Transverse colon (tissue), 4 donors: ENCODE measurements around the gene TTC4. TPM values are rescaled to one million over a fixed set of nuclear protein-coding genes. Genes with fewer than 3 reads are reported as not detected.

Experiments
- DNase-seq: peaks from one replicate; pipeline ENCODE4 v3.0.0-alpha.2; 2019
- H3K27ac ChIP-seq, 4 donors: fragments of 200-600 bp; sonication (generic); 2 replicates each; pipeline ENCODE4 v1.5.1; 2016 to 2018; ENCODE audit warnings: inconsistent platforms in 4 of 4
- H3K27me3 ChIP-seq: fragments of 200-600 bp; sonication (generic); 2 replicates; pipeline ENCODE4 v1.5.1; 2017; ENCODE audit warnings: inconsistent platforms
- H3K36me3 ChIP-seq, 4 donors: fragments of 200-600 bp; sonication (generic); 2 replicates each; pipeline ENCODE4 v1.5.1; 2017 to 2019; ENCODE audit warnings: inconsistent platforms in 4 of 4
- H3K4me1 ChIP-seq, 4 donors: fragments of 200-600 bp; sonication (generic); 2 replicates each; pipeline ENCODE4 v1.5.1; 2017 to 2020; ENCODE audit warnings: inconsistent platforms in 4 of 4
- H3K4me3 ChIP-seq, 4 donors: fragments of 200-600 bp; sonication (generic); 1 replicate in 1 of 4; 2 replicates in 3 of 4; pipeline versions ENCODE4 v1.5.1 to v1.6.1; 2017 to 2019; ENCODE audit warnings: inconsistent platforms in 4 of 4
- H3K9me3 ChIP-seq, 2 donors: fragments of 200-600 bp; sonication (generic); 2 replicates each; pipeline ENCODE4 v1.5.1; 2017 to 2019; ENCODE audit warnings: inconsistent platforms in 2 of 2
- CTCF ChIP-seq, 5 experiments: fragments of 200-600 bp in 3 of 5; fragments of 450-650 bp in 2 of 5; sonication (generic) in 3 of 5; IDR thresholded peaks; 1 replicate in 2 of 5; 2 replicates in 3 of 5; pipeline ENCODE4 v1.5.1; 2016 to 2017; ENCODE audit warnings: antibody characterized with exemption in 5 of 5, inconsistent platforms in 3 of 5, mild to moderate bottlenecking in 2 of 5, moderate library complexity in 1 of 5
- EP300 ChIP-seq: sonication (generic); formaldehyde crosslinking; IDR thresholded peaks from one replicate; pipeline ENCODE4 v1.6.1; 2017; ENCODE audit warnings: antibody characterized with exemption, low read depth
- POLR2A ChIP-seq: fragments of 450-650 bp; IDR thresholded peaks from one replicate; pipeline ENCODE4 v1.6.1; 2016; ENCODE audit warnings: antibody characterized with exemption, mild to moderate bottlenecking, moderate library complexity
- POLR2AphosphoS5 ChIP-seq, 3 donors: sonication (generic); formaldehyde crosslinking; IDR thresholded peaks; one replicate each; pipeline ENCODE4 v1.6.1; 2016; ENCODE audit warnings: antibody characterized with exemption in 3 of 3
- WGBS, 2 donors: methylation state at CpG; one replicate each; pipeline ENCODE4 v1.1.5; 2018; ENCODE audit warnings: low coverage in 1 of 2; 5-methylcytosine and 5-hydroxymethylcytosine counted together
- in situ Hi-C, 4 donors: fragments of 200-750 bp; cut with MboI; loops; one replicate each; pipeline versions ENCODE4 v1.15.0 to v1.15.1; 2017; ENCODE audit warnings: low sequenced_read_pairs in 3 of 4, low pct_ligation_motif_present in 1 of 4, low pct_unique_long_range_greater_than_20kb in 1 of 4
- intact Hi-C: fragments of 100-400 bp; cut with DNase I; formaldehyde crosslinking; loops from one replicate; pipeline ENCODE4 v1.15.1; 2023; ENCODE audit warnings: low total_unique reads
- total RNA-seq, 4 donors: library from RNA; depleted of rRNA; stranded (reverse); fragments of >200 nt; gene quantifications; one replicate each; pipeline ENCODE4 v1.1.0, GENCODE V29; 2016

The TTC4 gene
- total RNA-seq, 4 donors from 2014 or later = 1.8 to 33.7 (median 15.2) TPM

- no peak overlapping the region for H3K27ac ChIP-seq
- no peaks in the 10 kb centered on the region for H3K9me3 ChIP-seq
- peaks cover 0 to 45% (median 20%) of the 10 kb centered on the region in 4 donors for H3K36me3 ChIP-seq
- no peak overlapping the region for H3K4me3 ChIP-seq
- TF ChIP-seq POLR2AphosphoS5 (IDR thresholded peaks at IDR 0.05) (no peak), POLR2A (no peak), EP300 (no peak), CTCF (IDR thresholded peaks at IDR 0.05) (no peak)
- no peaks in the 10 kb centered on the region for H3K4me1 ChIP-seq
- in situ Hi-C loops = no loop called here
- H3K27me3 ChIP-seq = no peaks in the 10 kb centered on the region
- DNase-seq = no peak
- intact Hi-C loops = no loop called here
- 90% methylated on average over 4 of the region's 4 CpGs; no CpG with 5 or more reads in 1 of the 2 donors for WGBS, 2 donors
Measured at GRCh38 chr1:54741531-54741930, 25.9 kb downstream of the TTC4 start.

DNA sequence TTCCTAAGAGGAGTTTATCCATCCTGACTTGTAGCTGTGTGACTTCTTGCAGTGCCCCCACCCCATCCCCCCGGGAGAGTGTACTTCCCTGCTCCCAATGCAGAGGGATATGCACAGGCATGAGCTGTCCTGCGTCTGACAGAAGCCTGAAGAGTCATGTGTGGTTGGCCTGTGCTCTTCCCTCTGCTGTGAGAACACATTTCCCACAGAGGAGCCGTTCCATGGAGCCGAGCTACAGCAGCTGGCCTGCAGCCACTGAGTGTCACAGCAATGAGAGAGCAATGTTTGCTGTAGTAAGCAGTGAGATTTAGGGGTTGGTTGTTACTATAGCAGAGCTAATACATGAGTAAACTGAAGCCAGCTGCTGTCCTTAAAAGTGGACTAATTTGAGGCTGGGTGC lies 26.6 kb downstream of the TTC4 start:
- TF ChIP-seq POLR2A (no peak), EP300 (no peak)
- 61% methylated on average over 4 of the region's 4 CpGs; no CpG with 5 or more reads in 1 of the 2 donors for WGBS, 2 donors
- DNase-seq = no peak
- H3K36me3 ChIP-seq = peaks cover 0 to 44% (median 16%) of the 10 kb centered on the region in 4 donors
- no peaks in the 10 kb centered on the region for H3K4me1 ChIP-seq
- intact Hi-C loops (no loop called here), in situ Hi-C loops (no loop called here)
- H3K27me3 ChIP-seq = no peaks in the 10 kb centered on the region
- H3K9me3 ChIP-seq = no peaks in the 10 kb centered on the region
- no peak overlapping the region for H3K27ac ChIP-seq
- no peak overlapping the region for H3K4me3 ChIP-seq

DNA sequence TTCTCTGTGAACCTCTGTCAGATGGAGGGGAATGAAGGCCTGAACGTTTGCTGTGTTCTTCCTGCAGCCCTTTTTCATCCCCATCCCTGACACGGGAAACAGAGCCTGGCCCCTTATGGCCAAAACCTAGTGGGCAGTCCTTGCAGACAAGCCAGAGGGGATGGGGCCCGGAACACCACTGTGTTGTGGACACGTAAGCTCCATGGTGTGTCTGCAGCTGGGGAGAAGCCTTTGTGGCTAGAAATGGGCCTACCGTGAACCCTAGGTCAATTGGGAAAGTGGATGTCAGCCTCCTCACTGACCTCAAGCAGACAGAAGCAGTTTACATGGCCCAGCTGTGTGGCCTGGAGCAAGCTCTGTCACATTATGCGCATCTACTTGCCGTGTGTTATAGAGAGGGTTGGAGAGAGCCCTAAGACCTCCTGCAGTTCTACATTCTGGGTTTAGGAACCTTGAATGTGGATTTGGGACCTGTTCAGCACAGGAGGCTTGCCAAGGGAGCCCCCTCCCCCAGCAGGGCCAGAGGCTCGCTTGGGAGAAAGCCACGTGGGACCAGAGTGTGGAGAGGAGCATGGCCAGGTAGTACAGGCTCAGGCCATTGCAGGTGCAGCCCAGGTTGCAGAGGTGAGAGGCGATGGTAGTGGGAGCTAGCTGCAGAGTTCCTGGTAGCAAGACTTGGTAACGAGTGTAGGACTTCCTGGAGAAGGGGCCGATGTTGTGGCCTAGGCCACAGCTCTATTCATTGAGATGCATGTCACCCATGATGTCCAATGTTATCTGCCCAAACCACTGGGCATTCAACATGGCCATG lies 28.0 kb downstream of the TTC4 start:
- TF ChIP-seq CTCF (IDR thresholded peaks at IDR 0.05) = no peak
- TF ChIP-seq POLR2AphosphoS5 (IDR thresholded peaks at IDR 0.05) = no peak
- TF ChIP-seq POLR2A = no peak
- TF ChIP-seq EP300 = no peak
- in situ Hi-C loops = no loop called here
- Histone ChIP-seq H3K36me3 (peaks cover 0 to 30% (median 11%) of the 10 kb centered on the region in 4 donors), H3K27ac (no peak overlapping the region), H3K9me3 (no peaks in the 10 kb centered on the region), H3K4me3 (no peak overlapping the region), H3K27me3 (no peaks in the 10 kb centered on the region), H3K4me1 (no peaks in the 10 kb centered on the region)
- intact Hi-C loops = no loop called here
- WGBS, 2 donors = 76% methylated on average over 12 of the region's 12 CpGs; no CpG with 5 or more reads in 1 of the 2 donors
- DNase-seq = no peak

DNA sequence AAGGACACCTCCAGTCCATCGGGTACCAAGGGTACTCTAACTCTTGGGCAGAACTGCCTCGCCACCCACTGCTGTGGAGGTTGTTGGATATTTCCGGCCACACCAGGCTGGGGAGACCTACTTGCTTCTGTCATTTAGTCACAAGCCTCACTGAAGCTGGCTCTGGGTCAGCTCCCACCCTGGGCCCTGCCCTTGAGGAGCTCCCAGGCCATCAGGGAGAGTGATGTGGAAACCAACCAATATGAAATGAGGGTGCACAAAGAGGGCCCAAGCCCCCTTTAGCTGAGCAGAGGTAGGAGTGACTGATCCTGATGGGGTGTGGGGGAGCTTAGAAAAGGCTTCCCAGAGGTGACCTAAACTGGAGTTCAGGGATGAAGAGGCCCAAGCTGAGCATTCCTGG lies 29.0 kb downstream of the TTC4 start:
- 100% methylated on average over 3 of the region's 3 CpGs; no CpG with 5 or more reads in 1 of the 2 donors for WGBS, 2 donors
- DNase-seq = no peak
- Histone ChIP-seq H3K36me3 (peaks cover 0 to 20% (median 7%) of the 10 kb centered on the region in 4 donors), H3K27me3 (no peaks in the 10 kb centered on the region), H3K4me3 (no peak overlapping the region), H3K27ac (no peak overlapping the region), H3K4me1 (no peaks in the 10 kb centered on the region), H3K9me3 (no peaks in the 10 kb centered on the region)
- in situ Hi-C loops (no loop called here), intact Hi-C loops (no loop called here)
- TF ChIP-seq POLR2A = no peak
- no peak for TF ChIP-seq CTCF (IDR thresholded peaks at IDR 0.05)

DNA sequence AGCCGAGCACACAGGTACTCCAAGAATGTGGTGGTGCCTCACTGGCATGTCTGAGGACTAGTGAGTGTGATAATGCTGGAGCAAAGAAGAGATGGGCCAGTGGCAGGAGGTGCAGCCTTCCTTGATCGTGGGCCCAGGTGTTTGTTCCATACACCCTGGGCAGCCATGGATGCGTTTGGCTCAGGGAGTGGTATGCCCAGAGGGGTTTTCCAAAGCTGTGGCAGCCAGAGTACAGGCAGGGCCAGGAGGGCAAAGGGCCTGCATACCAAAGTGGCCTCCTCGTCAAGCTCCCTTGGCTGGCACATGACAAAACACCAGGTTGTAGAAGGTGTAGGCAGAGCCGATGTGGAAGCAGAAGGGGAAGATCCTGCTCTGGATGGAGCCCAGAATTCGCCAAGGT lies 29.6 kb downstream of the TTC4 start:
- in situ Hi-C loops (no loop called here), intact Hi-C loops (no loop called here)
- no peaks in the 10 kb centered on the region for H3K4me1 ChIP-seq
- whole genome bisulfite sequencing, 2 donors = 85% methylated on average over 6 of the region's 6 CpGs; no CpG with 5 or more reads in 1 of the 2 donors
- no peak overlapping the region for H3K4me3 ChIP-seq
- H3K9me3 ChIP-seq = no peaks in the 10 kb centered on the region
- H3K36me3 ChIP-seq = peaks cover 0 to 14% (median 5%) of the 10 kb centered on the region in 4 donors
- no peak overlapping the region for H3K27ac ChIP-seq
- DNase-seq = no peak
- H3K27me3 ChIP-seq = no peaks in the 10 kb centered on the region
- TF ChIP-seq POLR2AphosphoS5 (IDR thresholded peaks at IDR 0.05) (no peak), CTCF (IDR thresholded peaks at IDR 0.05) (no peak), POLR2A (no peak), EP300 (no peak)
